Kidney glomerular epithelial cell (primary cell): ENCODE measurements around the gene PLP1.

ENCODE experiments used
- DNase-seq: peaks from one replicate; lab custom pipeline; 2025; lab: John Stamatoyannopoulos, UW

PLP1 gene

GRCh38 chrX:103830848-103831247 is 54.2 kb downstream of the PLP1 start:
- no peak for DNase-seq

GRCh38 chrX:103831342-103831802 is 54.7 kb downstream of the PLP1 start:
- no peak for DNase-seq

- no peak for DNase-seq
Observed at GRCh38 chrX:103831803-103832544, 55.3 kb downstream of the PLP1 start, which contains the start of gene RAB9B. RAB9B (minus strand) TSS chrX:103832257; CDS start chrX:103825784, 6,473 bp downstream.

- no peak for DNase-seq
Observed at GRCh38 chrX:103839404-103839803, 62.8 kb downstream of the PLP1 start.
